Effector CD8-positive, alpha-beta T cell (primary cell): ENCODE results near the gene SEZ6L.

Experiments
- DNase-seq: peaks from one replicate; lab custom pipeline; 2025; lab: John Stamatoyannopoulos, UW

SEZ6L gene

GRCh38 chr22:26428515-26429457, 259.5 kb downstream of the SEZ6L start, which contains the start of gene ASPHD2:
ASPHD2 (plus strand) TSS chr22:26429260; CDS start chr22:26433616, 4,356 bp downstream.
- DNase-seq: peak; percentile 79

GRCh38 chr22:26429458-26430286, 260.4 kb downstream of the SEZ6L start:
- DNase-seq: no peak

GRCh38 chr22:26430600-26430999, 261.3 kb downstream of the SEZ6L start:
- DNase-seq: no peak

GRCh38 chr22:26431261-26431995, 262.2 kb downstream of the SEZ6L start:
- no peak for DNase-seq

- DNase-seq: no peak
These were observed 263.5 kb downstream of the SEZ6L start for GRCh38 chr22:26432619-26433311.
